GM19467 (cell line): ENCODE data around the gene SMPX.

Experiments
- ATAC-seq: cut with Tn5 transposase; IDR thresholded peaks from one replicate; pipeline ENCODE4 v1.9.1; 2021; ENCODE audit warnings: mild to moderate bottlenecking, moderate library complexity; ENCODE audit not compliant: unreplicated experiment

Gene SMPX

GRCh38 chrX:21658746-21659145 lies 99.2 kb downstream of the SMPX start:
- ATAC-seq = no peak

DNA sequence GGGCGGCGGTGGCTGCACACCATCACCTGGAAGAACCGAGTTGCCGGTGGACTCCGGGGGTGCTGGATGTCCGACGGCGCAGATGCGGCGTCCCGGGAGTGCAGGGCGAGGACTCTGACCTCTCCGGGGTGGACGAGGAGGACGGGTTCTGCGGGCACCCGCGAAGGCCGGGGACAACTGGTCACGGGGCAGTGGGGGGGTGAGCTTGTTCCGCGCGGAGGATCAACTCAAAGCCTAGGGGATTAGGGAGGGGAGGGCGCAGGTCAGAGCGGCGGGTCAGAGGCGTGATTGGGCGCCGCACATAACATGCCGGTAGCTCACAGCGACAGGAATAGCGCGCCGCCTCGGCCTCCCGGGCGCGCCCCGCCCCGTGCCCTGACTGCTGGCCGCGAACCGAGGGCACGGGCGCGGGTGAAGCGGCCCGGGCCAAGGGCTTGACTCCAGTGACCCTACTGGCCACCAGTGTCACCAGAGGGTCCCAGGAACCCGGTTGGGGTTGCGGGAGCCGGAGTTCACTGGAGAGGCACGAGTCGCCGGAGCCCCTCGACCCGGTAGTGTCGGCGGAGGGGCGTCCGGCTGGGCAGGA lies 99.7 kb downstream of the SMPX start, which contains the start of gene KLHL34:
Gene KLHL34, minus strand, starts transcription at position 179 of the 586 bp plus-strand sequence. CDS start 542 bp downstream, outside the sequence.
- no peak for ATAC-seq

GRCh38 chrX:21657318-21658151 lies 100.4 kb downstream of the SMPX start:
- ATAC-seq = no peak

DNA sequence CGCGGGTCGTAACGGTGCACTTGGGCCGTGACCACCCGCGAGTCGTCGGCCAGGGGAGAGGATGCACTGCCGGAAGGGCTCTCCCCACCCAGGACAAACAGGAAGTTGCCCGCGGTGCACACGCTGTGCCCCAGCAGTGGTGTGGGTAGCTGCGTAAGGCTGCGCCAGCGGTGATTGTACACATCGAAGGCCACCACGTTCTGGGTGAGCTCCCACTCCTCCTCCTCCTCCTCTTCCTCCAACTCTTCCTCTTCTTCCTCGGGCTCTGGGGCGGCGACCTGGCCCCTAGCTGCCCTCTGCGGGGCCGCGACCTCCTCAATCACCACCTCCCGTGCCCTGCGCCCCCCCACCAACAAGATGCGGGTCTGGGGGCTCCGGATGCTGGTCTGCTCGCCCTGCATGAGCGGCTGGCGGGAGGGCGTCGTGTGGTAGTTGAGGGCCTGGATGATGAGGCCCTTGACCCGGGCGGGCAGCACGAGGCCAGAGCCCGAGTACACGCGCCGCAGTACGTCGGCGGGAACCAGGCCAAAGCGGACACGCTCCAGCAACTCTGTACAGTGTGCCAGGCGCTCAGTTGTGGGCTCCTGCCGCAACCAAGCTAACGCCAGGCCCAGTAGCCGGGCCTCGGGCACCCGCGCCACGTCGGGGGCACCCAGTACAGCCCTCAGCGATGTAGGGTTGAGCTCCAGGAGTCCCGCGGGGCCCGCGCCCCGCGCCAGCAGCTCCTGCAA lies 101.2 kb downstream of the SMPX start:
- no peak for ATAC-seq
